Panc1 (cell line): Measurements from ENCODE around the gene FOXD1. TPM values are rescaled to one million over a fixed set of nuclear protein-coding genes. Genes with fewer than 3 reads are reported as not detected.

Source experiments
- ATAC-seq: fragments of 200-7000 bp; cut with Tn5 transposase; 2 replicates; pipeline ENCODE4 v1.9.1; 2020; ENCODE audit warnings: mild to moderate bottlenecking, moderate library complexity
- BruUV-seq: library from RNA; stranded (reverse); fragments of 400-500 nt; replicated peaks from 2 replicates; lab custom pipeline; 2021; lab: Mats Ljungman, UMichigan
- CTCF ChIA-PET: fragments of 300-600 bp; sonication (Branson Sonifier 250); formaldehyde crosslinking; loops from one replicate; lab custom pipeline; 2022; ENCODE audit warnings: antibody characterized with exemption; lab: Charles Lee
- POLR2A ChIA-PET: fragments of 300-600 bp; sonication (Branson Sonifier 250); formaldehyde crosslinking; loops from one replicate; lab custom pipeline; 2022; ENCODE audit warnings: antibody characterized with exemption; lab: Charles Lee
- DNase-seq: peaks from one replicate; pipeline ENCODE4 v3.0.0-alpha.2; 2010; ENCODE audit warnings: low read depth, low spot score
- H3K27ac ChIP-seq: 2 replicates; pipeline ENCODE4 v1.5.1; 2011; ENCODE audit warnings: mild to moderate bottlenecking, low read length, inconsistent platforms
- H3K27me3 ChIP-seq: fragments of 200-500 bp; sonication (Bioruptor generic); 2 replicates; pipeline ENCODE4 v1.6.0; 2014; ENCODE audit warnings: low read length, inconsistent platforms; ENCODE audit not compliant: control insufficient read depth, insufficient read depth
- H3K36me3 ChIP-seq: fragments of 200-500 bp; sonication (Bioruptor generic); 2 replicates; pipeline ENCODE4 v1.5.1; 2014; ENCODE audit warnings: inconsistent platforms, mild to moderate bottlenecking, low read length, moderate library complexity; ENCODE audit not compliant: control insufficient read depth, insufficient read depth
- H3K4me1 ChIP-seq: 2 replicates; pipeline ENCODE4 v1.5.1; 2011; ENCODE audit warnings: inconsistent platforms, mild to moderate bottlenecking, low read length, moderate library complexity; ENCODE audit not compliant: control insufficient read depth, insufficient read depth
- H3K4me3 ChIP-seq, 2 experiments: 2 replicates each; pipeline ENCODE4 v1.5.1; 2011 to 2012; ENCODE audit warnings: low read depth in 2 of 2, low read length in 2 of 2, mild to moderate bottlenecking in 2 of 2, inconsistent platforms in 1 of 2, moderate library complexity in 1 of 2
- H3K9me3 ChIP-seq: fragments of 200-500 bp; sonication (Bioruptor generic); 2 replicates; pipeline ENCODE4 v1.5.1; 2014; ENCODE audit warnings: low read depth, mild to moderate bottlenecking, inconsistent platforms, low read length, moderate library complexity; ENCODE audit not compliant: control insufficient read depth, insufficient read depth
- CTCF ChIP-seq: fragments of 450-650 bp; IDR thresholded peaks from 2 replicates; pipeline ENCODE4 v1.5.1; 2017; ENCODE audit warnings: mild to moderate bottlenecking
- POLR2AphosphoS5 ChIP-seq: IDR thresholded peaks from 2 replicates; pipeline ENCODE4 v1.6.1; 2012; ENCODE audit warnings: mild to moderate bottlenecking, low read depth, low read length, moderate library complexity
- REST ChIP-seq, 2 experiments: IDR thresholded peaks; 2 replicates each; pipeline ENCODE4 v1.6.1; 2011 to 2012; ENCODE audit warnings: low read depth in 2 of 2, control low read depth in 1 of 2, low read length in 1 of 2, mild to moderate bottlenecking in 1 of 2, moderate library complexity in 1 of 2; ENCODE audit not compliant: insufficient read depth in 1 of 2
- SIN3A ChIP-seq: IDR thresholded peaks from 2 replicates; pipeline ENCODE4 v1.6.1; 2012; ENCODE audit warnings: low read depth, mild to moderate bottlenecking, low read length, moderate library complexity, borderline replicate concordance; ENCODE audit not compliant: insufficient read depth
- TCF7L2 ChIP-seq: IDR thresholded peaks from 2 replicates; pipeline ENCODE4 v1.6.1; 2011; ENCODE audit warnings: mild to moderate bottlenecking, low read depth, low read length, inconsistent platforms
- in situ Hi-C: cut with HindIII; loops from 2 replicates; pipeline ENCODE4 v1.10.0; 2016; ENCODE audit warnings: low sequenced_read_pairs, low pct_unique_long_range_greater_than_20kb
- intact Hi-C: fragments of 100-400 bp; cut with micrococcal nuclease; formaldehyde crosslinking; loops from one replicate; pipeline ENCODE4 v1.10.0; 2022; ENCODE audit not compliant: unreplicated experiment
- total RNA-seq: library from RNA; stranded (reverse); gene quantifications from one replicate; pipeline ENCODE4 v1.2.1, GENCODE V29; 2021; ENCODE audit not compliant: unreplicated experiment

FOXD1 gene
- total RNA-seq, 1 experiment from 2014 or later: 63.3 TPM

GRCh38 chr5:73419117-73419464, 29.5 kb downstream of the FOXD1 start:
- intact Hi-C loops: no loop called here
- POLR2A ChIA-PET: no interaction called here

GRCh38 chr5:73418244-73418691, 30.3 kb downstream of the FOXD1 start:
- intact Hi-C loops (no loop called here), in situ Hi-C loops (no loop called here)
- no peaks in the 10 kb centered on the region for H3K27me3 ChIP-seq
- ATAC-seq (peak; percentile 43), DNase-seq (no peak)
- peaks cover 28% of the 10 kb centered on the region for H3K4me1 ChIP-seq
- H3K27ac ChIP-seq: peak overlapping the region; percentile 62
- BruUV-seq: no TSS peak
- no peak for TF ChIP-seq REST (IDR thresholded peaks at IDR 0.05; ENCODE audit: insufficient read depth in 1 of 2, low read depth in 2 of 2, low read length in 1 of 2)
- no peak for TF ChIP-seq SIN3A
- no peak for TF ChIP-seq POLR2AphosphoS5
- no peak for TF ChIP-seq TCF7L2
- TF ChIP-seq CTCF: no peak
- H3K36me3 ChIP-seq: no peaks in the 10 kb centered on the region
- ChIA-PET POLR2A (no interaction called here), CTCF (interaction anchor here (1.2 kb wide), 1 partner anchor 33 kb away, joined by 3 read pairs; no protein-coding TSS in a partner anchor)
- no peaks in the 10 kb centered on the region; the same call in 1 of the 2 replicates for H3K9me3 ChIP-seq
- no peak overlapping the region for H3K4me3 ChIP-seq

More at GRCh38 chr5:73419117-73419464, 29.5 kb downstream of the FOXD1 start:
- in situ Hi-C loops: no loop called here
- Histone ChIP-seq H3K4me3 (peak overlapping the region; percentile 2 to 26; a peak in 2 of 4 replicates), H3K36me3 (no peaks in the 10 kb centered on the region), H3K27me3 (no peaks in the 10 kb centered on the region), H3K4me1 (peaks cover 28% of the 10 kb centered on the region), H3K9me3 (no peaks in the 10 kb centered on the region; the same call in 1 of the 2 replicates), H3K27ac (peak overlapping the region; percentile 41)
- TF ChIP-seq REST (IDR thresholded peaks at IDR 0.05; ENCODE audit: insufficient read depth in 1 of 2, low read depth in 2 of 2, low read length in 1 of 2): no peak
- no peak for TF ChIP-seq CTCF
- TF ChIP-seq TCF7L2: no peak
- no peak for TF ChIP-seq SIN3A
- DNase-seq: no peak
- peak; percentile 15; the same call in 1 of the 2 replicates for ATAC-seq
- CTCF ChIA-PET: no interaction called here
- BruUV-seq: no TSS peak
